Activated T-cell treated with anti-CD3 and anti-CD28 coated beads, Interleukin-2, amount 50 U/mL, for 24 hours (primary cell): Measurements from ENCODE around the gene FXR2.
"Not testable (repeated sequence)": the region's sequence is repeated elsewhere in the genome, so short reads cannot be mapped to it uniquely, and the experiment has no call there.

ENCODE experiments used
- DNase-seq: peaks from one replicate; pipeline ENCODE4 v3.0.0-alpha.2; 2020
- H3K27ac Mint-ChIP-seq: 2 replicates; pipeline ENCODE4 v1.8.0; 2020; ENCODE audit warnings: mild to moderate bottlenecking, mixed read lengths
- H3K27me3 Mint-ChIP-seq: 2 replicates; pipeline ENCODE4 v1.8.0; 2020; ENCODE audit warnings: mixed read lengths
- H3K36me3 Mint-ChIP-seq: 2 replicates; pipeline ENCODE4 v1.8.0; 2020; ENCODE audit warnings: low read depth, mixed read lengths
- H3K4me1 Mint-ChIP-seq: 2 replicates; pipeline ENCODE4 v1.8.0; 2020; ENCODE audit warnings: low read depth, mixed read lengths
- H3K4me3 Mint-ChIP-seq: 2 replicates; pipeline ENCODE4 v1.8.0; 2020; ENCODE audit warnings: mild to moderate bottlenecking, moderate library complexity, mixed read lengths
- H3K9me3 Mint-ChIP-seq: 2 replicates; pipeline ENCODE4 v1.8.0; 2020; ENCODE audit warnings: mixed read lengths

The FXR2 gene

DNA sequence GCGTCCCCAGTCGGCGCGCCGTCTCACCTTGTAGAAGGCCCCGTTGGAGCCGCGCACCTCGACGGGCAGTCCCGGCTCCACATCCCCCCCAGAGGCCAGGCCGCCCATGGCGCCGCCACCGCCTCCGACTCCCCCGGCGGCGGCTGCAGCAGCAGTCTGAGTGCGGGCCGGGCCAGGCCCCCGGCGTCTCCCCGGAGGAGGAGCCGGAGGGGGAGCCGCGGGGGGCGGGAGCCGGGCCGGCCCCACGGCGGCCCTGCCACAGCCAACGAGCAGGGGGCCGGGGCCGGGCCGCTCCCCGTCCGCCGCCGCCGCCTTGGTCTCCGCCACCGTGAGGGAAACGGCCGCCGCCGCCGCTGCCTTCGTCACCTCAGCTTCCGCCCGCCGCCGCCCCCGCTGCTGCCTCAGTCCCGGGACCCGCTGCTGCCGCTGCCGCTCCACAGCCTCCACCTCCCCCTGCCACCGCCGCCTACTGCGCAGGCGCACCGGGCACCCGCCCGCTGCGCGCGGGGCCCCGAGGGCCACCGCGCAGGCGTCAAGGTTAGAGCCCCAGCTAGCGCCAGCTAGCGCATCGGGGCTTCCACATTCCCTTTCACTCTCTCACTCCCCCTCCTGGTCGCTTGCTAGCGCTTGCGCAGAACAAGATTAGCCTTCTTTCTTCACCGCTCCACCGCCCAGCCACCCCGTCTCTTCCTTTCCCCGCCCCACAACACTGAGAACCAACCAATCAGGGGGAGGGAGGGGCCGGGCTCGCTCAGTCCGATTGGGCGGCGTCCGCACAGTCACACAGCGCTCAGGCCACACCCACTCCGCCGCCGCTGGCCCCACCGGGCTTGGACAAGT, at the start of gene FXR2:
Gene FXR2 (minus strand): TSS at position 473 of the 840 bp plus-strand sequence. CDS start 365 bp downstream, at position 108.
- H3K27me3 Mint-ChIP-seq, result no peaks in the 10 kb centered on the region
- H3K36me3 Mint-ChIP-seq, result peaks cover 36% of the 10 kb centered on the region
- no peaks in the 10 kb centered on the region for H3K9me3 Mint-ChIP-seq
- H3K27ac Mint-ChIP-seq, result peak within 1 kb of the TSS; percentile 91
- DNase-seq, result peak; percentile 99
- H3K4me1 Mint-ChIP-seq, result peaks cover 38% of the 10 kb centered on the region
- H3K4me3 Mint-ChIP-seq, result peak within 1 kb of the TSS; percentile 88

DNA sequence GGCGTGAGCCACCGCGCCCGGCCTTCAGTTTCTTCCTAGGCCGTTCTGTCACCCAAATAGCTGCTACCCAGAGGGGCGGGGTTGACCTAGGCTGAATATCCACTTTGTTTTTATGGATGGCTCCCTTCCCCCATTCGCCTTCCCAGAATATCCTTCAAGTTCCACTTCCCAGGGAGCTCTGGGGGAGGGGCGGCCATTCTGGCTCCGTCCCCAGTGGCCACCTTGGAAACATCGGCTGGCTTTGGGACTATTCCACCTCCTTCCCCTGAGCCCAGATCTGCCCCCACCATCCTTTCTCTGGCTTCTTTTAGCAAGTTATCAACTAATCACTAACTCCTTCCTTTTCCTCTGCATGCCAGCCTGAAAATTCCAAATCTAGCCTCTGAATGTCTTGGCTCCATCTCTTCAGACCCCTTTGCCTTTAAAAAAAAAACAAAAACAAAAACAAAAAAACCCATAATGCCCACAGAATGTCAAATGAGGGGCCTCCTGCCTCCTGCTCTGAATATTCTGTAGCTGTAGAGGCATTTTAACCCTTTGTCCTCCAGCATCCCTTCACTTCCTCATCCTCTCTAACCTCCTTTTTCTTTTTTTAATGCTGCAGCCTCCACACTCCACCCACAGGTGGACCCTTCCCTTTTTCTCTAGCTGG, 42.4 kb upstream of the FXR2 start:
- H3K9me3 Mint-ChIP-seq, result no peaks in the 10 kb centered on the region
- no peaks in the 10 kb centered on the region for H3K36me3 Mint-ChIP-seq
- peaks cover 15% of the 10 kb centered on the region for H3K27me3 Mint-ChIP-seq
- no peak for DNase-seq
- H3K27ac Mint-ChIP-seq, result no peak overlapping the region
- H3K4me3 Mint-ChIP-seq, result no peak overlapping the region
- H3K4me1 Mint-ChIP-seq, result peaks cover under 1% of the 10 kb centered on the region

DNA sequence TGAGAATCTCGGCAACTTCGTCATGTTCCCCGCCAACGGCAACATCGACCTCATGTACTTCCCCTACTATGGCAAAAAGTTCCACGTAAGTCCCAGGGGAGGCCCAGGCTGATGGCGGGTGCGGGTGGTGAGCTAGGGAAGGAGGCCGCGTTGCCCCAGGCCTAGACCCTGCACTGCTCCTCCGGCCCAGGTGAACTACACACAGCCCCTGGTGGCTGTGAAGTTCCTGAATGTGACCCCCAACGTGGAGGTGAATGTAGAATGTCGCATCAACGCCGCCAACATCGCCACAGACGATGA, 40.8 kb upstream of the FXR2 start:
- DNase-seq, result no peak
- peaks cover 26% of the 10 kb centered on the region for H3K27me3 Mint-ChIP-seq
- H3K36me3 Mint-ChIP-seq, result no peaks in the 10 kb centered on the region
- no peaks in the 10 kb centered on the region for H3K9me3 Mint-ChIP-seq
- no peak overlapping the region for H3K4me3 Mint-ChIP-seq
- H3K4me1 Mint-ChIP-seq, result peaks cover 8% of the 10 kb centered on the region
- no peak overlapping the region for H3K27ac Mint-ChIP-seq

DNA sequence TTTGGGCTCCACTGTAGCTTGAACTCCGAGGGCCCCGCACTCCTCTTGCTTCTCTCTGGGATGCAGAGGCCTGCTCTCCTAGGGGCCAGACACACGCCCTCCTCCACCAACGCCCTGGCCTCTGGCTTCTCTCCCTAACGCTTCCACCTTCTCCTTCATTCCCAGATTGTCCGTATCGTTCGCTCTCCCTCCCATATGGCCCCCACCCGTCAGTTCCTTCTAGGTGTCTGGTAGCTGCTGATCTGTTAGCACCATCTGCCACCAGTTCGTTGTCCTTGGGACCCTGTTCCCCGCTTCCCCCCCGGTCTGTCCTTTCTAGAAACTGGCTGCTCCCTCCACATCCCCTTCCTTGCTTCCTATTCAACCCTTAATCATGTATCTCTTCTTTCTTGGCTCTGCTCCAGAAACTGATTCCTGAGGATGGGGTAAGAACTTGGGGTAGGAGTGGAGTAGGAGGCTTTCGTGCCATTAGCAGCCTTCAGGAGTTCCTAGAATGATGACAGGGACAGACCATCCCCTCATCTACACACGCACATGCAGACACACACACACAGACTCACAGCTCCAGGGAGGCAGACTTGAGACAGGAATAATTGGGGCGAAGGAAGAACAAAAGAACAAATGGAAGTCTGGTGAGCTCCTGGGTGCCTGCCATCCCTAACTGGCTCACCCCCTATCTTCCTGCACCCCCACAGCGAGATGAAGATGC, 40.3 kb upstream of the FXR2 start:
- Mint-ChIP-seq H3K36me3 (no peaks in the 10 kb centered on the region), H3K9me3 (no peaks in the 10 kb centered on the region), H3K4me3 (no peak overlapping the region), H3K27me3 (peaks cover 31% of the 10 kb centered on the region), H3K27ac (no peak overlapping the region), H3K4me1 (peaks cover 13% of the 10 kb centered on the region)
- no peak for DNase-seq

DNA sequence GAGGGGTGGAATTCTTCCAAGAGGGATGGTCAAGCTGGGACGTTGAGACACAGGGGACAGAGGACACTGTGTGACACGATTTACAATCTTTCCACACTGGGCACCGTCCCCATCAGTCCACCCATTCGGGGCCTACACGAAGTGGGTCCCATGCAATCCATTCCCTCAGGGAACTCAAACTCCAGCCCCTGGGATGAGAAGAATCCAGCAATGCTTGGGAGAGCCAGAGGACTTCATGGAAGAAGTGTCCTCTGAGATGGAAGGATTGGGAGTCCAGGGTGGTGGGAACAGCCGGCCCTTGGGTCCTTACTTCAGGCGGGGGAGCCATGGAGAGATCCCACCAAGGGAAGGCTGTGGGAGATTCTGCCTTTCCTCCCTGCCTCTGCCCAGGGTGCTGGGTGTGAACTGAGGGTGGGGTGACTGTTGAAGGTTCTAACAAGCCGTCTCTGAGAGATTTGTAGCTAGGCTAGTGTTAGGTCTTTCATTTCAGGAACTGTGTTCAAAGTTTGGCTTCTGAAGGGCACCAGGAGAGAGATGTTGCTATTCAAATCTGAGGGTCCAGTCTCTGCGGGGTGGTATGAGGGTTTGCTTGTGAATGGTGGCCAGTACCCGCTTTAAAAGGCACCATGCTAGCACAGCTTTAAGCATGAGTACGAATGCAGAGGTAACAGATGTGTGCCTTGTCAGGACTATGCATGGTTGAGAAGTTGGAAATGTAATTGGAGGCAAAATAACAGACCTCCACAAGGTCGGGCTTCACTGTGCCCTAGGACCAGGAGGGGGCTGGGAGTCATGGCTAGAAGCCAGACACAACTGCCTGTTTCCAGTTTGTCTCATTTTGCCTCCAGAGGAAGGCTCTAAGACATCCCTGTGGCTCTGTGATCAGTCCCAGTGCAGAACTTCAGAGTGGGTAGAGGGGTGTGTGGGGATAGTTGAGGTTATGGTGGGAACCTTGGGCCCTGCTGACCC, 38.0 kb upstream of the FXR2 start:
- Mint-ChIP-seq H3K4me1 (peaks cover 15% of the 10 kb centered on the region), H3K9me3 (no peaks in the 10 kb centered on the region), H3K4me3 (no peak overlapping the region)

DNA sequence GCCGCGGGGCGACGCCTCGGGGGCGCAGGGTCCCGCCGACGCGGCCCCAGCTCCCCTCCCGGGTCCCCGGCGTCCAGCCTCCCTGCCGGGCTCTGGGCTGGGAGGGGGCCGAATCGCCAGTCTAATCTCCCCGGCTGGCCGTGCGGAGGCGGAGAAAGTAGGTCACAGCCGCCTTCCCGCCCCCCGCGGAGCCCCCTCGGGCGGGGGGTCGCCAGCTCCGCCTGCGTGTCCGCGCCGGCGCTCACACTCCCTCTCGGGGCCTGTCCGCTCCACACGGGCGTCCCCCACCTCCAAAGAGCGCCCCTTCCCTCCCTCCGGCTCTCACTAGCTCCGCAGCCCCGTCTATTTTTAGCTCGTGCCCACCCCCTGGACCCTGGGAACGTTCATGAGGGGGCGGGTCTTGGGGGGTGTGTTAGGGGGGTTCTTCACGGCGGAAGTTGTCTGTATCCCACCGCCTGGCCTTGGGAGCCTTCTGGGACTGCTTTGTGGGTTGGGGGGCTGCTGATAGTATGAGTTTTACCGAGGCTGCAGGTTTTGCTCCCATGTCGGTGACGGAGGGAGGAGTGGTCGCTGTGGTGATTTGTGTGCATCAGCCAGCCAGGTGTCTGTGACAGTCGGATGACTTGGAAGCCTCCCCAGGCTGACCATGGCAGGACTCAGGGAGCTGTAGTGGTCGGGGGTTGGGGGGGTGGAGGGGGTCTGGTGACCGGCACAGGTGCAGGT, 37.1 kb upstream of the FXR2 start:
- Mint-ChIP-seq H3K36me3 (no peaks in the 10 kb centered on the region), H3K4me3 (no peak overlapping the region), H3K4me1 (peaks cover 15% of the 10 kb centered on the region), H3K27ac (no peak overlapping the region), H3K27me3 (peaks cover 41% of the 10 kb centered on the region), H3K9me3 (no peaks in the 10 kb centered on the region)
- no peak for DNase-seq

More for the DNA sequence above, 38.0 kb upstream of the FXR2 start:
- H3K36me3 Mint-ChIP-seq, result no peaks in the 10 kb centered on the region
- DNase-seq, result no peak
- H3K27ac Mint-ChIP-seq, result no peak overlapping the region
- H3K27me3 Mint-ChIP-seq, result peaks cover 41% of the 10 kb centered on the region

DNA sequence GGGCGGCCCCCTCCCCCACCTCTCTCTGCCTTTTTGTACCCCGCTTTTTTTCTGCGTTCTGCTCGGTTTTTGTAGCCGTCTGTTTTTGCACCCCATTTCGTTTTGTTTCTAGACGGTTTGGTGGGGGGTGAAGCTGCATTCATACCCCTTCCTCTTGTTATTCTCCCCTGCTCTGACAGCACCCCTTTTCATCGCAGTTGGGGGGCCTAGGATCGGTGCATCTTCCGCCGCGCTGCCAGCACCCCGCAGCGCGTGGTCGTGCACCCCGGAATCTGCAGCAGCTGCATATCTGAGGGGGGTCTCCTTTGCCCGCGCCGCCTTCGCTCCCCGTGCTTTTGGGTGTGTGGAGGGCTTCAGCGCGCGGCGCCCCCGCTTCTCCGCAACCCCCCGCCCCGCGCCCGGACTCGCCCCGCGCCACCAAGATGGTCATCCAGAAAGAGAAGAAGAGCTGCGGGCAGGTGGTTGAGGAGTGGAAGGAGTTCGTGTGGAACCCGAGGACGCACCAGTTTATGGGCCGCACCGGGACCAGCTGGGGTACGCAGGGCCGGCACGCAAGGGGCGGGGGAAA, 36.5 kb upstream of the FXR2 start:
- Mint-ChIP-seq H3K4me1 (peaks cover 15% of the 10 kb centered on the region), H3K9me3 (no peaks in the 10 kb centered on the region), H3K4me3 (peak overlapping the region; percentile 70), H3K27ac (no peak overlapping the region), H3K36me3 (no peaks in the 10 kb centered on the region), H3K27me3 (peaks cover 45% of the 10 kb centered on the region)
- DNase-seq, result peak; percentile 35

DNA sequence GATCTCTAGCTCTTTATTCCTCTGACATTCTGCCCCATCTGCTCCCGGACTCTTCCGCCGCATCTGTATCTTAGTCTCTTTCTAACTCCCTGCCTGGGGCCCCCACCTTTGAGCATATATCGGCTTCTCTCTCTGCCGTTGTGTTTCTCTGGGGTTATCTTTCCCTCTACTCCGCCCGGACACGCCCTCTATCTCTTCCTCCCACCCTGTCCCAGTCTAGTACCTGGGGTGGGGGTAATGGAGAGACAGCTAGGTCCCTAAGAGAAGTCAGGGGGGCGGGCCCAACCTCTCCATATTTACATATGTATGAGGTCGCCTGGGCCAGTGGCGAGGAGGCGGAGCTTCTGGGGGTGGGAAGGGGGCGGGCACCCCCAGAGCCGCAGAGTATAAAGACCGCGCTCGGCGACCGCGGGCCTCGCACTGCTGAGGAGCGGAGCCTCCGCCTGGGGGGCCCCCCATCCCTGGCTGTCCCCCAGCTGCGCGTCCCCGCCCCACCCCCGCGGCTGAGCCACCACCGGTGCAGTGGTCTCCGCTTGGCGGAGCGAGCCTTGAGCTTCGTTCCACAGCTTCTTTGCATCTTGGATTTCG, 35.9 kb upstream of the FXR2 start, which contains the start of gene ATP1B2:
Gene ATP1B2 (plus strand): TSS at position 418 of the 588 bp plus-strand sequence. CDS start 593 bp downstream, outside the sequence.
- H3K4me1 Mint-ChIP-seq, result peaks cover 15% of the 10 kb centered on the region
- peak within 1 kb of the TSS; percentile 73 for H3K4me3 Mint-ChIP-seq
- H3K36me3 Mint-ChIP-seq, result no peaks in the 10 kb centered on the region
- peaks cover 47% of the 10 kb centered on the region for H3K27me3 Mint-ChIP-seq
- H3K27ac Mint-ChIP-seq, result no peak within 1 kb of the TSS
- peak; percentile 79 for DNase-seq
- H3K9me3 Mint-ChIP-seq, result no peaks in the 10 kb centered on the region

DNA sequence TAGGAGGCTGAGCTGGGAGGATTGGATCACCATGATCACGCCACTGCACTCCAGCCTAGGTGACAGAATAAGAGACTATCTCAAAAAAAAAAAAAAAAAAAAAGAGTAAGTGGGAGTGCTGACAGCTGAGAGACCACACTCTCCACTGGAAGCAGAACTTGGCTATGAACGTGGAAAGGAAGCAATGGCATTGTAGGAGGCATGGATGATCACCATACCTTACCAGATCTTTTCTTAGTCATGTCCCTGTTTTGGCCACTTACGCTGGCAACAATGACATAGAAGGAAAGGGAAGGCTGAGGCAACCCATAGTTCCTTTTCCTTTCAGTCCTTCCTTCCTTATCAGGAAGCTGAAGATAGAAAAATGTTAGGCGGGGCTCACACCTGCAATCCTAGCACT, 32.3 kb upstream of the FXR2 start:
- Mint-ChIP-seq H3K9me3 (no peaks in the 10 kb centered on the region), H3K36me3 (no peaks in the 10 kb centered on the region), H3K27ac (no peak overlapping the region), H3K4me1 (peaks cover 21% of the 10 kb centered on the region), H3K27me3 (peaks cover 32% of the 10 kb centered on the region), H3K4me3 (no peak overlapping the region)
- DNase-seq, result no peak

DNA sequence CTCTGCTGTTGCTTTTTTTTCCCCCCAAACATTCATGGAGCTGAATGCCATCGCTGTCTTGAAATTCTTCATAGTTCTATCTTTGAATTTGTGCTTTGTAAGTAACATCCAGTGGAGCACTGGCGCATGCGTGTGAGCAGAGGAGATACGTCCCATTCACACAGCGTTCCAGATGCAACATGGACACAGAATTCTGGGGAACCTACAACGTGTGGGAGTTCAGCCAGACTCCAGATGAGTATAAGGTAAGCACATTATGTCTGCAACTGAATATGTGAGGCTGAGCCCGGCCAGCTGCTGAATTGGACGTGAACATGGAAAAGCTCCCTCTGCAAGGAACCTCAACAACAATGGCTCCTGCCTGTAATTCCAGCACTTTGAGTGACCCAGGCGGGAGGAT, 31.8 kb upstream of the FXR2 start:
- no peaks in the 10 kb centered on the region for H3K36me3 Mint-ChIP-seq
- no peak overlapping the region for H3K27ac Mint-ChIP-seq
- no peaks in the 10 kb centered on the region for H3K9me3 Mint-ChIP-seq
- no peak overlapping the region for H3K4me3 Mint-ChIP-seq
- no peak for DNase-seq
- H3K27me3 Mint-ChIP-seq, result peaks cover 29% of the 10 kb centered on the region
- H3K4me1 Mint-ChIP-seq, result peaks cover 22% of the 10 kb centered on the region

DNA sequence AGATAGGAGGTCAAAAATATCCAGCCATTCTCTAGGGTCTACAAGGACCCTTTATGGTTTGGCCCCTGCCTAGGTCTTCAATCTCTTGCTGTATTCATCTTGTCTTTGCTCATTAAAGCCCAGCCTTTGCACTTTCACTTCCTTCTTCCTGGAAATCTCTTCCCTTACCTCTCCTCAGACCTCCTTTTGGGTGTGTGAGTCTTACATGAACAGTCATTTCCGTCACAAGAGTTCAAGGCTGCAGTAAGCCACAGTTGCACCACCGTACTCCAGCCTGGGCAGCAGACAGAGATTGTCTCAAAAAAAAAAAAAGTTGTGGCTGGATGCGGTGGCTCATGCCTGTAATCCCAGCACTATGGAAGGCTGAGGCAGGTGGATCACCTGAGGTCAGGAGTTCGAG, 30.1 kb upstream of the FXR2 start:
- H3K4me3 Mint-ChIP-seq, result no peak overlapping the region
- peaks cover 9% of the 10 kb centered on the region for H3K4me1 Mint-ChIP-seq
- no peaks in the 10 kb centered on the region for H3K9me3 Mint-ChIP-seq
- DNase-seq, result no peak
- H3K27ac Mint-ChIP-seq, result no peak overlapping the region
- H3K27me3 Mint-ChIP-seq, result peaks cover 14% of the 10 kb centered on the region
- no peaks in the 10 kb centered on the region for H3K36me3 Mint-ChIP-seq

DNA sequence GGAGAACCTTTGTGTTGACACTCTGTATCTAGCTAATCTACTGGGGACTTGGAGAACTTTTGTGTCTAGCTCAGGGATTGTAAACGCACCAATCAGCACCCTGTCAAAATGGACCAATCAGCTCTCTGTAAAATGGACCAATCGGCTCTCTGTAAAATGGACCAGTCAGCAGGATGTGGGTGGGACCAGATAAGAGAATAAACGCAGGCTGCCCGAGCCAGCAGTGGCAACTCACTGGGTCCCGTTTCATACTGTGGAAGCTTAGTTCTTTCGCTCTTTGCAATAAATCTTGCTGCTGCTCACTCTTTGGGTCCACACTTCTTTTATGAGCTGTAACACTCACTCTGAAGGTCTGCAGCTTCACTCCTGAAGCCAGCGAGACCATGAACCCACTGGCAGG, 26.9 kb upstream of the FXR2 start:
- not testable (repeated sequence) for H3K9me3 Mint-ChIP-seq, DNase-seq, H3K4me1 Mint-ChIP-seq, H3K27ac Mint-ChIP-seq, H3K27me3 Mint-ChIP-seq, H3K36me3 Mint-ChIP-seq
- H3K4me3 Mint-ChIP-seq, result peak overlapping the region; percentile 58

DNA sequence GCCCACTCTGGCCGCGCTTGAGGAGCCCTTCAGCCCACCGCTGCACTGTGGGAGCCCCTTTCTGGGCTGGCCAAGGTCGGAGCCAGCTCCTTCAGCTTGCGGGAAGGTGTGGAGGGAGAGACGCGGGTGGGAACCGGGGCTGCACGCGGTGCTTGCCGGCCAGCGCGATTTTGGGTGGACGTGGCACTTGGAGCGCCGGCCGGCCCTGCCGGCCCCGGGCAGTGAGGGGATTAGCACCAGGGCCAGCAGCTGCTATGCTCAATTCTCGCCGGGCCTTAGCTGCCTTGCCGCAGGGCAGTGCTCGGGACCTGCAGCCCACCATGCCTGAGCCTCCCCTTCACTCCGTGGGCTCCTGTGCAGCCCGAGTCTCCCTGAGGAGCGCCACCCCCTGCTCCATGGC, 26.1 kb upstream of the FXR2 start:
- Mint-ChIP-seq H3K27me3 (no peaks in the 10 kb centered on the region), H3K27ac (no peak overlapping the region), H3K4me3 (no peak overlapping the region), H3K9me3 (no peaks in the 10 kb centered on the region), H3K36me3 (no peaks in the 10 kb centered on the region), H3K4me1 (peaks cover 8% of the 10 kb centered on the region)
- DNase-seq, result no peak
